HG03460 (cell line): ENCODE measurements around the gene ALOX5AP.

Experiments used
- ATAC-seq: cut with Tn5 transposase; IDR thresholded peaks from one replicate; pipeline ENCODE4 v1.9.1; 2021; ENCODE audit not compliant: unreplicated experiment

Gene ALOX5AP

GRCh38 chr13:30792285-30793000, 57.1 kb downstream of the ALOX5AP start:
- no peak for ATAC-seq

GRCh38 chr13:30796132-30796572, 60.8 kb downstream of the ALOX5AP start:
- ATAC-seq = peak; percentile 66

- ATAC-seq = no peak
Observed at GRCh38 chr13:30796631-30797601, 61.6 kb downstream of the ALOX5AP start.

- ATAC-seq = no peak
Observed at GRCh38 chr13:30797847-30798535, 62.6 kb downstream of the ALOX5AP start.

- no peak for ATAC-seq
Observed at GRCh38 chr13:30798776-30799355, 63.5 kb downstream of the ALOX5AP start.

GRCh38 chr13:30799356-30799824, 64.0 kb downstream of the ALOX5AP start:
- no peak for ATAC-seq

GRCh38 chr13:30800107-30800506, 64.8 kb downstream of the ALOX5AP start:
- no peak for ATAC-seq

GRCh38 chr13:30802501-30802900, 67.2 kb downstream of the ALOX5AP start:
- ATAC-seq = no peak

GRCh38 chr13:30802953-30803478, 67.7 kb downstream of the ALOX5AP start:
- ATAC-seq = peak; percentile 96

- ATAC-seq = no peak
Observed at GRCh38 chr13:30803749-30804148, 68.4 kb downstream of the ALOX5AP start.

- no peak for ATAC-seq
Observed at GRCh38 chr13:30804474-30804873, 69.1 kb downstream of the ALOX5AP start.

- ATAC-seq = no peak
Observed at GRCh38 chr13:30805132-30805537, 69.8 kb downstream of the ALOX5AP start.

- ATAC-seq = no peak
Observed at GRCh38 chr13:30805603-30806011, 70.3 kb downstream of the ALOX5AP start.

GRCh38 chr13:30806784-30807183, 71.4 kb downstream of the ALOX5AP start:
- no peak for ATAC-seq

- no peak for ATAC-seq
Observed at GRCh38 chr13:30807392-30807791, 72.0 kb downstream of the ALOX5AP start.

GRCh38 chr13:30808600-30808999, 73.3 kb downstream of the ALOX5AP start:
- ATAC-seq = no peak

- ATAC-seq = no peak
Observed at GRCh38 chr13:30809787-30810186, 74.4 kb downstream of the ALOX5AP start.

GRCh38 chr13:30810261-30810701, 74.9 kb downstream of the ALOX5AP start:
- no peak for ATAC-seq

GRCh38 chr13:30810801-30811200, 75.5 kb downstream of the ALOX5AP start:
- no peak for ATAC-seq
